IPS-15b (cell line): Measurements from ENCODE around the gene ADCY1.

Experiments
- H3K27me3 ChIP-seq: one replicate; pipeline ENCODE4 v1.6.1; 2013; ENCODE audit warnings: low read length; ENCODE audit not compliant: control insufficient read depth, insufficient read depth
- H3K36me3 ChIP-seq: one replicate; pipeline ENCODE4 v1.6.1; 2013; ENCODE audit warnings: low read length; ENCODE audit not compliant: control insufficient read depth, insufficient read depth
- H3K4me1 ChIP-seq: one replicate; pipeline ENCODE4 v1.6.1; 2013; ENCODE audit warnings: mild to moderate bottlenecking, low read length; ENCODE audit not compliant: control insufficient read depth, insufficient read depth
- H3K4me3 ChIP-seq: one replicate; pipeline ENCODE4 v1.5.1; 2013; ENCODE audit warnings: low read depth, low read length
- H3K9ac ChIP-seq: one replicate; pipeline ENCODE4 v1.6.1; 2013; ENCODE audit warnings: low read depth, mild to moderate bottlenecking, low read length
- H3K9me3 ChIP-seq: one replicate; pipeline ENCODE4 v1.6.1; 2013; ENCODE audit warnings: mild to moderate bottlenecking, low read length; ENCODE audit not compliant: control insufficient read depth, insufficient read depth

Gene ADCY1

GRCh38 chr7:45660201-45660900 is 86.2 kb downstream of the ADCY1 start:
- no peaks in the 10 kb centered on the region for H3K4me1 ChIP-seq
- H3K9ac ChIP-seq: no peak overlapping the region
- H3K36me3 ChIP-seq: peaks cover 7% of the 10 kb centered on the region
- H3K4me3 ChIP-seq: no peak overlapping the region
- no peaks in the 10 kb centered on the region for H3K27me3 ChIP-seq
- no peaks in the 10 kb centered on the region for H3K9me3 ChIP-seq

- H3K27me3 ChIP-seq: no peaks in the 10 kb centered on the region
- no peak overlapping the region for H3K4me3 ChIP-seq
- H3K9ac ChIP-seq: no peak overlapping the region
- H3K4me1 ChIP-seq: no peaks in the 10 kb centered on the region
- no peaks in the 10 kb centered on the region for H3K9me3 ChIP-seq
- H3K36me3 ChIP-seq: peaks cover 7% of the 10 kb centered on the region
These were observed 86.7 kb downstream of the ADCY1 start for GRCh38 chr7:45660901-45661211.

DNA sequence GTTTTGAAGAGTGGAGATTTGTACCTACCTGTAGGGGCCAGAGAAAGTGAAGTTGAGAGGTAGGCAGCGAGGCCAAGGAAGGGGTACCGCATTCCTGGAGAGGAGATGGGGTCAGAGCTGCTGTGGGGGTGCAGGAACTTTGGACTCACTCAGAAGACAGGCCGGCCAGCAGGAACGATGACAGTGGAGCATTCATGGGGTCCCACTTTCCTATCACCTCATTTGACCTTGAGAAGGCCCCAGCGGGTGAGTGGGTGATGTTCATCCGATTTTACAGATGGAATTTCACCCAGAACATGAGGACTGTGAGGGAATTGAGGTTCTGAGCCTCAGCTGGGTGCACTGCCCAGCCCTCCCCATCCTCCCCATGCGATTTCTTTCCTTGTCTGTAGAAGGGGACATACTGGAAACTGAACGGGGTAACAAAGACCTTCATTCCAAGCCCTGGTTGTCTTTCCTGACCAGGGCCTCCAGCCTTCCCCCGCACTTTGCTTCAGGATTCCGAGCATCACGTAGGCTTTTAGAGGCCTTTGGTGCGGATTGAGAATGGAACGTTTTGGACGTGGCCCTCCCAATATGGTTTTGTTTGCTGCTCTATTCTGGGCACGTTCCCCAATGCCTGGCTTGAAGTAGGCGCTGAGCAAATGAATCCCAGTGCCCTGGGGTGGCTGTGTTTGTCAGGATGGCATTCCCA is 87.3 kb downstream of the ADCY1 start:
- Histone ChIP-seq H3K4me1 (no peaks in the 10 kb centered on the region), H3K36me3 (peaks cover 7% of the 10 kb centered on the region), H3K9me3 (no peaks in the 10 kb centered on the region)

DNA sequence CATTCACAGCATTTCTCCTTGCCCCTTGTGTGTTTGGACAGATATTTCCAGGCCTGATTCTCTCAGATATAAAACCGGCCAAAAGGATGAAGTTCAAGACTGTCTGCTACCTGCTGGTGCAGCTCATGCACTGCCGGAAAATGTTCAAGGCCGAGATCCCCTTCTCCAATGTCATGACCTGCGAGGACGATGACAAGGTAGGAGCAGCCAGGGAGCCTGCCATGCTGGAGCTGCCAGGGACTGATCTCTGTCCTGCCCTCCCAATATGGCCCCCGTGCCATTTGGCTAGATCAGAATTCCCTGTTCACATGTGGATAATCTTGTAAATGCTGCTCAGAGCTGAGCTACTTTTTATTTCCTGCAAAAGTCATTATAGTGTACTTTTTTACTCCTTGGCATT is 87.8 kb downstream of the ADCY1 start:
- Histone ChIP-seq H3K27me3 (no peaks in the 10 kb centered on the region), H3K9ac (no peak overlapping the region), H3K4me3 (no peak overlapping the region), H3K9me3 (no peaks in the 10 kb centered on the region), H3K36me3 (peaks cover 7% of the 10 kb centered on the region), H3K4me1 (no peaks in the 10 kb centered on the region)

More for the DNA sequence above, 87.3 kb downstream of the ADCY1 start:
- H3K4me3 ChIP-seq: no peak overlapping the region
- H3K27me3 ChIP-seq: no peaks in the 10 kb centered on the region
- no peak overlapping the region for H3K9ac ChIP-seq

DNA sequence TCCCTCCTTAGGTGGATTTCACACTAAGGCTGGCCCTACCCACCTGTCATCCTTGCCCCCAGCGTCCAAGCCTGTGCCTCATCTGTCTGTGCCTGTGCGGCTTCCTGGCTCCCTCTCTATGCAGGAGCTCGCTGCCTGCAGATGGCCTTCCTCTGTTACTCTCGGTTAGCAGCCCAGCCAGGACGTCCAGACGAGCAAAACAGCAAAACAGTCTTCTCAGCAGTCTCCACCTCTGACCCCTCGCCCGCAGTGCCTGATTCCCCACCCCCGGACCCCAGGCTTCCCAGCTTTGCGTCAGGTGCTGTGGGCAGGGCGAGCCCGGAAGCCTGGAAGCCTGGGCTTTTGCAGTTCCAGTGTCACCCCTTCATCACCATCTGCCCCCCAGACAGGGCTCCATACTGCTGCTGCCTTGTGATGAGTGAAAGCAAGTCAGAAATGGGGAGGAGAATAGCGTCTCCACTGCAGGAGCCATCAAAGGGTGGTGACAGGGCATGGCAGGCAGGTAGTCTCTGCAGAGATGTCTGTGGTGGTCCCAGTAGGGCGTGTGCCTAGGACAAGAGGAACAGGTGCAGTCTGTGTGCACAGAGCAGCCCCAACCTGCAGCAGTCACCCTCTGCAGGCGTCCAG is 88.5 kb downstream of the ADCY1 start:
- Histone ChIP-seq H3K4me3 (no peak overlapping the region), H3K4me1 (no peaks in the 10 kb centered on the region), H3K9me3 (no peaks in the 10 kb centered on the region), H3K36me3 (peaks cover 7% of the 10 kb centered on the region), H3K27me3 (no peaks in the 10 kb centered on the region), H3K9ac (no peak overlapping the region)

DNA sequence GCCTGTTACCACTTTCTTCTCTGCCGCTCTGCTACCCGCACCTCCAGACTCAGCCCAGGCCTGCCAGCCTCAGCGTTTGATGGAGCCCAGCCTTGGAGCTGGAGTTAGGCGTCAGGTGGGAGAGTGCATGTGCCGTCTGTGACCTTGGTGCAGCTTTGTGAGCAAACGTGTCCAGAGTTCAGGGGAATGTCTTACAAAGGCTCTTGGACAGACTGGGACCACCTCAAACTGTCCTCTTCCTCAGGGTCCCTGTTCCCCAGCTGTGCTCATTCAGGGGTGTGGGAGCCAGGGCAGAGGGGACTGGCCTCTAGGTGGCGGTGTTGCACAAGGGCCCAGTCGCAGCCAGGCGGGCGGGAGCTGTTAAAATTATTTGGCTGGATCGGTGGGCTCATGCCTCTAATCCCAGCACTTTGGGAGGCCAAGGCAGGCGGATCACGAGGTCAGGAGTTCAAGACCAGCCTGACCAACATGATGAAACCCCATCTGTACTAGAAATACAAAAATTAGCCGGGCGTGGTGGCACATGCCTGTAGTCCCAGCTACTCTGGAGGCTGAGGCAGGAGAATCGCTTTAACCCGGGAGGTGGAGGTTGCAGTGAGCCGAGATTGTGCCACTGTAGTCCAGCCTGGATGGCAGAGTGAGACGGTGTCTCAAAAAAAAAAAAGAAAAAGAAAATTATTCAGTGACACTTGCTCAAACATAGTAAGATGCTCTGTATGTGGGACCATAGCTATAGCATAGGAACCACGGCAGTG is 89.2 kb downstream of the ADCY1 start:
- Histone ChIP-seq H3K4me1 (no peaks in the 10 kb centered on the region), H3K36me3 (peaks cover 7% of the 10 kb centered on the region), H3K9ac (no peak overlapping the region), H3K9me3 (no peaks in the 10 kb centered on the region), H3K4me3 (no peak overlapping the region), H3K27me3 (no peaks in the 10 kb centered on the region)

DNA sequence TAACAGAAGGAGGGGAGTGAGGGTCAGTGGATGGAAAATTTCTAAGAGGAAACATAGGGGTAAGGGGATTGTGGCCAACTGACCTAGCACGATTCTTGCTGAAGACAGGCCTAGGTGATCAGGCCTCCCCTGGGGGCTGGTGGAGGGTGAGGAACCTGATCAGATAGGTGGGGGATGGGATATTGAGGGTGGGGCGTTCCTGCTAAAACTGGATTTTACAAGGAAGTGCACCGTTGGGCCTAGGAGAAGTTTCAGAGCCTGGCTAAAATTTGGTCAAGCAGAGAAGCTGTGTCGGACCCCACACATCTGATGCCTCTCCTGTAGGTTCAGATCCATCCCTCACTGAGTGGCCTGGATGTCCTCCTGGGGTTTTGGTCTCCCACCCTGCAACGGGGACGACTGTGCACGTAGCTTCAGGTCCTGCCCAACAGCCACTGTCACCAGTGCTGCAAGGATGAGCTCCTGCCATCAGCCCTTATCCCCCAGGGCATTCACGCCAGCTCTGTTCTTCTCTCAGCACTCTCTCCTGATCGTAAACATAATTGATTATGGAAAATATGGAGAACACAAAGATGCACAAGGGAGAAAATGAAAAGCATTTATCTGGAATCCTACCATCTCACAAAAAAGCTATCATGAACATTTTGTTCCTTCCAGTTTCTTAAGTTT is 89.9 kb downstream of the ADCY1 start:
- H3K27me3 ChIP-seq: no peaks in the 10 kb centered on the region
- no peaks in the 10 kb centered on the region for H3K4me1 ChIP-seq
- peaks cover 7% of the 10 kb centered on the region for H3K36me3 ChIP-seq
- H3K9me3 ChIP-seq: no peaks in the 10 kb centered on the region
- no peak overlapping the region for H3K9ac ChIP-seq
- no peak overlapping the region for H3K4me3 ChIP-seq

DNA sequence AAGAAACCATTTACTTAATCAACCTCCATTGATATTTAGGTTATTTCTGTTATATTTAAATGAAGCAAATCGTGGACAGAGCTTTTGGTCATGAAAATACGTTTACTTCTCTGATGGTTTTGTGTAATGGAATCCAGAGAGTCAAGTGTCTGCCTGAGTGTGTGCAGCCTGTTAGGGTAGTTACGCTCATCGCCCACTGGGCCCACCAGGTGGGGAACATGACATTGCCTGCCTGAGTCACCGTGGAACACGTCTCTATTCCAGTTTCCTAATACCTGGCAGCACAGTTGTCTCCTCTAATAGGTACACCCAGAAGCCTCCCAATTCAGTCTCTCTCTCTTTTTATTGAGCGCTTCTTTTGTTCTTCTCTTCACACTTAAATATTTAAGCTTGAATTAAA is 91.0 kb downstream of the ADCY1 start:
- Histone ChIP-seq H3K4me3 (no peak overlapping the region), H3K27me3 (no peaks in the 10 kb centered on the region), H3K4me1 (no peaks in the 10 kb centered on the region), H3K9ac (no peak overlapping the region), H3K36me3 (peaks cover 7% of the 10 kb centered on the region), H3K9me3 (no peaks in the 10 kb centered on the region)

GRCh38 chr7:45670227-45670626 is 96.1 kb downstream of the ADCY1 start:
- no peaks in the 10 kb centered on the region for H3K27me3 ChIP-seq
- no peak overlapping the region for H3K9ac ChIP-seq
- H3K9me3 ChIP-seq: no peaks in the 10 kb centered on the region
- H3K36me3 ChIP-seq: no peaks in the 10 kb centered on the region
- no peak overlapping the region for H3K4me3 ChIP-seq
- H3K4me1 ChIP-seq: no peaks in the 10 kb centered on the region

- Histone ChIP-seq H3K9me3 (no peaks in the 10 kb centered on the region), H3K27me3 (no peaks in the 10 kb centered on the region), H3K9ac (no peak overlapping the region), H3K4me3 (no peak overlapping the region), H3K4me1 (no peaks in the 10 kb centered on the region), H3K36me3 (no peaks in the 10 kb centered on the region)
These were observed 96.5 kb downstream of the ADCY1 start for GRCh38 chr7:45670717-45671116.

DNA sequence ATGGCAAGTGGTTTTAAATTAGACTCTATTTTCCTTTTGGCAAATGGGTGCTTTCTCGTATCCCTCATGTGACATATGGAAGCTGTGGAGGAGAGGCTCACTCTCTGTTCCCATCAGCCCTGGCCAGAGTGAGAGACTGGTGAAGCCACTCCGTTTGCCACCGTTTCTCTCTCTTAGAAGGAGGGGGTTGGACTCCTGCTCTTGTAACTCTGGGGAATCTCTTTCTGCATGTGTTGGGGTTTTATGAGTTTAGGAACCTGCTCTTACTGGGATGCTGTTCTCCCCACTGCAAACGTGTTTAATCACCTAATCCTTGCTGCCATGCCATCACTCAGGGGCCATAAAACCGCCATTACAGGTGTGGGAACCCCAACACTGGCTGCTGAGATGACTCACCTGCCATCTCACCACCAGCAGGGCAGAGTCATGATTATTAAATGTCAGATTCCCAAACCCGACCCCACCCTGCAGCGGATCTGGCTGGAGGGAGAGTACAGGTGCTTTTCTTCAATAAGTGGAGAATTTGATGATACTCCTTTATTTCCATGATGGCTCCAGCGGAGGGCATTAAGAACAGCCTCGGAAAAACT is 103.2 kb downstream of the ADCY1 start:
- no peak overlapping the region for H3K9ac ChIP-seq
- H3K9me3 ChIP-seq: no peaks in the 10 kb centered on the region
- no peaks in the 10 kb centered on the region for H3K36me3 ChIP-seq
- H3K4me1 ChIP-seq: no peaks in the 10 kb centered on the region
- no peaks in the 10 kb centered on the region for H3K27me3 ChIP-seq
- no peak overlapping the region for H3K4me3 ChIP-seq
